ENCODE data around the gene TTC31.

TTC31 gene

DNA sequence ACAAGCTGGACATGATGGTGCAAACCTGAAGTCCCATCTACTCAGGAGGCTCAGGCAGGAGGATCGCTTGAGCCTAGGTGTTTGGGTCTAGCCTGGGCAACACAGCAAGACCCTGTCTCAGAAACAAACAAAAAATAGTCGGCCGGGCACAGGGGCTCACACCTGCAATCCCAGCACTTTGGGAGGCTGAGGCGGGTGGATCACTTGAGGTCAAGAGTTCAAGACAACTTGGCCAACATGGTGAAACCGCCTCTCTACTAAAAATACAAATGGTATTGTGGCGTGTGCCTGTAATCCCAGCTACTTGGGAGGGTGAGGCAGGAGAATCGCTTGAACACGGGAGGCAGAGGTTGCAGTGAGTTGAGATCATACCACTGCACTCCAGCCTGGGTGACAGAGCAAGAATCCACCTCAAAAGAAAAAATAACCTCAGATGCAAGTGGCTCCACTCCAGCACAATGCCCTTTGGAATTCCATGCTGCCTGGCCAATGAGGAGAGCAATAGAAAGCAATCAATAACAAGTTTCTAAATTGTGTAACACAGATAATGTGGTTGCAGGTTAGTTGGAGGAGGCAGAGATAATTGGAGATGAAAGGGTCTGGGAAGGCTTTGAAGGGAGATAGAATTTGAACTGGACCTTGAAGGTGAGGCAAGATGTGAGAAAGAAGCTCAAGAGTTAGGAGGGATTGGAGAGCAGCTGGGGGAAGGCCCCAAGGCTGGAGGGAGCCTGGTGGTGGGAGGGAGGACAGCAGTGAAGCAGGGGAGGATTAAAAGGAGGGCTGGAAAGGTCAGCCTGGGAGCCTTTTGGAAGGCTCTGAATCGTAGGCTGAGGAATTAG is 6.0 kb downstream of the TTC31 start:
- no peaks in the 10 kb centered on the region for H3F3A ChIP-seq (ENCODE audit: control insufficient read depth, insufficient read depth)
- no peak overlapping the region for H3K4me3 ChIP-seq (ENCODE audit: low read length)
- no peak overlapping the region for H3K27ac ChIP-seq (ENCODE audit: low read depth, low read length)
- TF ChIP-seq CTCF (IDR thresholded peaks at IDR 0.05; ENCODE audit: low read depth, low read length, poor library complexity, severe bottlenecking) (no peak), EZH2phosphoT487 (IDR thresholded peaks at IDR 0.05; ENCODE audit: borderline replicate concordance, low read length) (no peak)
- no peak overlapping the region for H3K4me2 ChIP-seq (ENCODE audit: low read length)
- no peaks in the 10 kb centered on the region for H3K9me2 ChIP-seq (replicated peaks; ENCODE audit: control insufficient read depth, low read length)
- H3K27me3 ChIP-seq (ENCODE audit: control insufficient read depth, low read length) = no peaks in the 10 kb centered on the region
- H4K20me1 ChIP-seq (ENCODE audit: control insufficient read depth, insufficient read depth, low read depth, low read length) = no peaks in the 10 kb centered on the region
- H3K4me1 ChIP-seq (ENCODE audit: control insufficient read depth, low read length) = peaks cover 2% of the 10 kb centered on the region; the same call in 1 of the 2 replicates
- H3K36me3 ChIP-seq (ENCODE audit: control insufficient read depth, low read length) = peaks cover 36% of the 10 kb centered on the region
- H3K9me3 ChIP-seq (ENCODE audit: control insufficient read depth, insufficient read depth, low read length) = no peaks in the 10 kb centered on the region
- H3K79me2 ChIP-seq (ENCODE audit: control insufficient read depth, low read length) = peaks cover 2% of the 10 kb centered on the region

- no peaks in the 10 kb centered on the region for H3K9me3 ChIP-seq (ENCODE audit: control insufficient read depth, insufficient read depth, low read length)
- peaks cover 36% of the 10 kb centered on the region for H3K36me3 ChIP-seq (ENCODE audit: control insufficient read depth, low read length)
- H3K79me2 ChIP-seq (ENCODE audit: control insufficient read depth, low read length) = no peaks in the 10 kb centered on the region
- H3K9me2 ChIP-seq (replicated peaks; ENCODE audit: control insufficient read depth, low read length) = no peaks in the 10 kb centered on the region
- no peaks in the 10 kb centered on the region for H3K4me1 ChIP-seq (ENCODE audit: control insufficient read depth, low read length)
- no peak overlapping the region for H3K4me2 ChIP-seq (ENCODE audit: low read length)
- H3K27me3 ChIP-seq (ENCODE audit: control insufficient read depth, low read length) = no peaks in the 10 kb centered on the region
- TF ChIP-seq CTCF (IDR thresholded peaks at IDR 0.05; ENCODE audit: low read depth, low read length, poor library complexity, severe bottlenecking) = no peak
- TF ChIP-seq EZH2phosphoT487 (IDR thresholded peaks at IDR 0.05; ENCODE audit: borderline replicate concordance, low read length) = no peak
- H3F3A ChIP-seq (ENCODE audit: control insufficient read depth, insufficient read depth) = no peaks in the 10 kb centered on the region
- no peak overlapping the region for H3K27ac ChIP-seq (ENCODE audit: low read depth, low read length)
- H3K4me3 ChIP-seq (ENCODE audit: low read length) = no peak overlapping the region
- no peaks in the 10 kb centered on the region for H4K20me1 ChIP-seq (ENCODE audit: control insufficient read depth, insufficient read depth, low read depth, low read length)
Observed at GRCh38 chr2:74489906-74490305, 7.0 kb downstream of the TTC31 start.

GRCh38 chr2:74491648-74492544 is 9.0 kb downstream of the TTC31 start:
- no peaks in the 10 kb centered on the region for H3K4me1 ChIP-seq (ENCODE audit: control insufficient read depth, low read length)
- H3K9me3 ChIP-seq (ENCODE audit: control insufficient read depth, insufficient read depth, low read length) = no peaks in the 10 kb centered on the region
- H3F3A ChIP-seq (ENCODE audit: control insufficient read depth, insufficient read depth) = no peaks in the 10 kb centered on the region
- TF ChIP-seq EZH2phosphoT487 (IDR thresholded peaks at IDR 0.05; ENCODE audit: borderline replicate concordance, low read length) = no peak
- H3K36me3 ChIP-seq (ENCODE audit: control insufficient read depth, low read length) = peaks cover 29% of the 10 kb centered on the region
- no peaks in the 10 kb centered on the region for H3K79me2 ChIP-seq (ENCODE audit: control insufficient read depth, low read length)
- no peaks in the 10 kb centered on the region for H4K20me1 ChIP-seq (ENCODE audit: control insufficient read depth, insufficient read depth, low read depth, low read length)
- no peaks in the 10 kb centered on the region for H3K9me2 ChIP-seq (replicated peaks; ENCODE audit: control insufficient read depth, low read length)
- H3K4me2 ChIP-seq (ENCODE audit: low read length) = no peak overlapping the region
- no peaks in the 10 kb centered on the region for H3K27me3 ChIP-seq (ENCODE audit: control insufficient read depth, low read length)
- H3K27ac ChIP-seq (ENCODE audit: low read depth, low read length) = no peak overlapping the region
- no peak overlapping the region for H3K4me3 ChIP-seq (ENCODE audit: low read length)
